ENCODE results near the gene FAM3D.

The FAM3D gene

GRCh38 chr3:58585005-58585786 is 81.4 kb downstream of the FAM3D start:
- Histone ChIP-seq H2AFZ (ENCODE audit: low read length) (peak overlapping the region; percentile 90), H3F3A (ENCODE audit: low read depth) (no peaks in the 10 kb centered on the region)

GRCh38 chr3:58584690-58585004 is 81.9 kb downstream of the FAM3D start:
- Histone ChIP-seq H3K9me3 (ENCODE audit: insufficient read depth, low read depth, low read length) (no peaks in the 10 kb centered on the region), H3K36me3 (ENCODE audit: insufficient read depth, low read length) (no peaks in the 10 kb centered on the region), H3K4me2 (ENCODE audit: low read depth, low read length, poor library complexity, severe bottlenecking) (peak overlapping the region; percentile 79), H3K4me3 (ENCODE audit: low read length, poor library complexity, severe bottlenecking) (peak overlapping the region; percentile 78), H3K9me2 (replicated peaks; ENCODE audit: low read depth, low read length) (no peaks in the 10 kb centered on the region), H3K9ac (ENCODE audit: low read depth, low read length, poor library complexity, severe bottlenecking) (peak overlapping the region; percentile 52), H3K27me3 (ENCODE audit: insufficient read depth, low read length, poor library complexity, severe bottlenecking) (no peaks in the 10 kb centered on the region), H3F3A (ENCODE audit: low read depth) (no peaks in the 10 kb centered on the region), H2AFZ (ENCODE audit: low read length) (peak overlapping the region; percentile 90), H3K4me1 (ENCODE audit: insufficient read depth, low read length, poor library complexity, severe bottlenecking) (peaks cover 6% of the 10 kb centered on the region), H3K79me2 (ENCODE audit: insufficient read depth, low read length) (no peaks in the 10 kb centered on the region), H4K20me1 (ENCODE audit: insufficient read depth, low read length, poor library complexity, severe bottlenecking) (no peaks in the 10 kb centered on the region)
- TF ChIP-seq EZH2phosphoT487 (IDR thresholded peaks at IDR 0.05; ENCODE audit: borderline replicate concordance) (no peak), CTCF (conservative IDR thresholded peaks at IDR 0.05; ENCODE audit: low read length) (no peak)

More at GRCh38 chr3:58585005-58585786, 81.4 kb downstream of the FAM3D start:
- H3K9me3 ChIP-seq (ENCODE audit: insufficient read depth, low read depth, low read length) = no peaks in the 10 kb centered on the region
- TF ChIP-seq CTCF (conservative IDR thresholded peaks at IDR 0.05; ENCODE audit: low read length) (peak; percentile 55), EZH2phosphoT487 (IDR thresholded peaks at IDR 0.05; ENCODE audit: borderline replicate concordance) (no peak)
- H3K4me2 ChIP-seq (ENCODE audit: low read depth, low read length, poor library complexity, severe bottlenecking) = peak overlapping the region; percentile 79
- peak overlapping the region; percentile 52 for H3K9ac ChIP-seq (ENCODE audit: low read depth, low read length, poor library complexity, severe bottlenecking)
- no peaks in the 10 kb centered on the region for H3K79me2 ChIP-seq (ENCODE audit: insufficient read depth, low read length)
- H3K4me1 ChIP-seq (ENCODE audit: insufficient read depth, low read length, poor library complexity, severe bottlenecking) = peaks cover 6% of the 10 kb centered on the region
- H3K27me3 ChIP-seq (ENCODE audit: insufficient read depth, low read length, poor library complexity, severe bottlenecking) = no peaks in the 10 kb centered on the region
- no peaks in the 10 kb centered on the region for H3K9me2 ChIP-seq (replicated peaks; ENCODE audit: low read depth, low read length)
- peak overlapping the region; percentile 78 for H3K4me3 ChIP-seq (ENCODE audit: low read length, poor library complexity, severe bottlenecking)
- H3K36me3 ChIP-seq (ENCODE audit: insufficient read depth, low read length) = no peaks in the 10 kb centered on the region
- no peaks in the 10 kb centered on the region for H4K20me1 ChIP-seq (ENCODE audit: insufficient read depth, low read length, poor library complexity, severe bottlenecking)

Measured in Loucy (cell line).